ENCODE data around the gene ANKRD28. TPM values are rescaled to one million over a fixed set of nuclear protein-coding genes. Genes with fewer than 3 reads are reported as not detected.

ANKRD28 gene
- total RNA-seq, 2 donors from 2014 or later: 40.7 to 46.2 TPM

GRCh38 chr3:15638891-15639262 is 158.9 kb downstream of the ANKRD28 start:
- TF ChIP-seq, protein P1, sequence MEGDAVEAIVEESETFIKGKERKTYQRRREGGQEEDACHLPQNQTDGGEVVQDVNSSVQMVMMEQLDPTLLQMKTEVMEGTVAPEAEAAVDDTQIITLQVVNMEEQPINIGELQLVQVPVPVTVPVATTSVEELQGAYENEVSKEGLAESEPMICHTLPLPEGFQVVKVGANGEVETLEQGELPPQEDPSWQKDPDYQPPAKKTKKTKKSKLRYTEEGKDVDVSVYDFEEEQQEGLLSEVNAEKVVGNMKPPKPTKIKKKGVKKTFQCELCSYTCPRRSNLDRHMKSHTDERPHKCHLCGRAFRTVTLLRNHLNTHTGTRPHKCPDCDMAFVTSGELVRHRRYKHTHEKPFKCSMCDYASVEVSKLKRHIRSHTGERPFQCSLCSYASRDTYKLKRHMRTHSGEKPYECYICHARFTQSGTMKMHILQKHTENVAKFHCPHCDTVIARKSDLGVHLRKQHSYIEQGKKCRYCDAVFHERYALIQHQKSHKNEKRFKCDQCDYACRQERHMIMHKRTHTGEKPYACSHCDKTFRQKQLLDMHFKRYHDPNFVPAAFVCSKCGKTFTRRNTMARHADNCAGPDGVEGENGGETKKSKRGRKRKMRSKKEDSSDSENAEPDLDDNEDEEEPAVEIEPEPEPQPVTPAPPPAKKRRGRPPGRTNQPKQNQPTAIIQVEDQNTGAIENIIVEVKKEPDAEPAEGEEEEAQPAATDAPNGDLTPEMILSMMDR (IDR thresholded peaks at IDR 0.05): no peak
- Histone ChIP-seq H3K4me3 (no peak overlapping the region), H3K27me3 (no peaks in the 10 kb centered on the region), H3K9ac (ENCODE audit: low read depth in 2 of 2, low read length in 2 of 2) (no peak overlapping the region), H3K27ac (no peak overlapping the region), H3K4me1 (no peaks in the 10 kb centered on the region), H3K9me3 (no peaks in the 10 kb centered on the region), H3K36me3 (no peaks in the 10 kb centered on the region)
- DNase-seq: no peak
- intact Hi-C loops (cut with DNase I): loop anchor here (10.0 kb wide), 1 partner anchor 606 kb away; no protein-coding TSS in a partner anchor

DNA sequence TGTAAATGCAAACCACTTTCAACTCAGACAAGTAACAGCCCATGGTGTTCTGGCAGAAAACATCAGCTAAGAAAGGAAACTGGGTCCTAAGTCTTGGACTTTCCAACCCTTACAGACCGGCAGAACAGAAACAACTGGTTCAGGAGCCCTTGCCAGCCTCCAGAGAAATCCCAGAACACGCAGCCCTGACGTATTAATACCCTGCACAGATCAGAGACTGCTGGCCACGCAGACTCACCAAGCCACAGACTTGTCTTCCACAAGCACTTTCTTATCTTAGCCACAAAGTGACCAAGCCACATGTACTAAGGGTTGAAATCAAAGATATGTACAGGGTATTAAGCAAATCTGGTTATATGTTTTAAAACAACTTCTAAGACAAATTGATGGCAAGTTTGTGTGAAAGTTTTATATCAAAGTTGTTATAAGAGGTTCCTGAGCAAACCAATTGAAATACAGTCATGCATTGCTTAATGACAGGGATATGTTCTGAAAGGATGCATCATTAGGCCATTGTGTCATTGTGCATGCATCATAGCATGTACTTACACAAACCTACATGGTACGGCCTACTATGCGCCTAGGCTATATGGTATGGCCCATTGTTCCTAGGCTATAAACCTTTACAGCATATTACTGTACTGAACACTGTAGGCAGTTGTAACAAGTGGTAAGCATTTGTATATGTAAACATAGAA is 159.4 kb downstream of the ANKRD28 start:
- no peaks in the 10 kb centered on the region for H3K4me1 ChIP-seq

DNA sequence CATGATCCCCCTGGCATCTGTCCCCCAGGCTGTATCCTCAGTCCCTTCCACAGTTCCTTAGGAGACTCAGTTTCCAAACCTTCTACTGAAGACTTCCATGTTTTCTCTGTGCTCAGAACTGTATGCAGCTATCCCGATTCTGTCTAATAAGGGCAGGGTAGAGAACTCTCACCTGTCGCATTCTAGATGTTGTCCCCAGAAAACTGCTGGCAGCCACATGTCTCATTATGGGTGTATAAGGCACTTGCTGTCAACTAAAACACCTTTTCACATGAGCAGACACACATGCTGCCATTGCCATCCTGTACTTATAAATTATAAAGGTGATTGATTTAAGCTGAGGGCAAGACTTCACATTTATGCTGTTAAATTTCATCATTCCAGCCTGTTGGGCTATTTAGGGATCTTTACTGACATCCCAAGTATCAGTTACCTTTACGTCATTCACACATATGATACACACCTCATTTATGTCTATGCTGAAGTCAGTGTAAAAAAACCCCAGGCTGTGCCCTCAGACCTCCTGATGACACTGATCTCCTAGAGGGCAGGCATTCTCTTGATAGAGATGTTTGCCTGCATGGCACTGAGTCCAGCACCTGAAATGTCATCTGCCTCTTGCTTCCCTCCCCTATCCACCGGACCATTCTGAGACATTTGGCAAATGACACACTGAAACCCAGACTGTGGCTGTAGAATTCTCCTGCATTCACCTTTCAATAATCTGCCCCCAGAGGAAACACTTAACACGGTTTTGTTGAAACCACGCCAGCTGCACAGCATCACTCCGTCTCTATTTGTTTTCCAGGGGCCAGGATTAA is 160.4 kb downstream of the ANKRD28 start:
- DNase-seq: no peak
- Histone ChIP-seq H3K4me1 (no peaks in the 10 kb centered on the region), H3K9me3 (no peaks in the 10 kb centered on the region), H3K27me3 (no peaks in the 10 kb centered on the region), H3K9ac (ENCODE audit: low read depth in 2 of 2, low read length in 2 of 2) (no peak overlapping the region), H3K36me3 (no peaks in the 10 kb centered on the region), H3K27ac (peak overlapping the region; percentile 10), H3K4me3 (no peak overlapping the region)
- intact Hi-C loops (cut with DNase I): loop anchor here (10.0 kb wide), 1 partner anchor 607 kb away; no protein-coding TSS in a partner anchor
- TF ChIP-seq, protein P1 (IDR thresholded peaks at IDR 0.05): no peak

More for the DNA sequence above, 159.4 kb downstream of the ANKRD28 start:
- H3K27me3 ChIP-seq: no peaks in the 10 kb centered on the region
- H3K9ac ChIP-seq (ENCODE audit: low read depth in 2 of 2, low read length in 2 of 2): no peak overlapping the region
- no peaks in the 10 kb centered on the region for H3K9me3 ChIP-seq
- no peak overlapping the region for H3K4me3 ChIP-seq
- intact Hi-C loops (cut with DNase I): loop anchor here (10.0 kb wide), 1 partner anchor 606 kb away; no protein-coding TSS in a partner anchor
- H3K36me3 ChIP-seq: no peaks in the 10 kb centered on the region
- DNase-seq: no peak
- TF ChIP-seq, protein P1 (IDR thresholded peaks at IDR 0.05): no peak
- H3K27ac ChIP-seq: no peak overlapping the region

GRCh38 chr3:15636028-15636709 is 161.6 kb downstream of the ANKRD28 start:
- no peaks in the 10 kb centered on the region for H3K27me3 ChIP-seq
- no peaks in the 10 kb centered on the region for H3K9me3 ChIP-seq
- TF ChIP-seq, protein P1 (IDR thresholded peaks at IDR 0.05): no peak
- H3K36me3 ChIP-seq: no peaks in the 10 kb centered on the region
- DNase-seq: no peak
- intact Hi-C loops (cut with DNase I): loop anchor here (10.0 kb wide), 1 partner anchor 609 kb away; no protein-coding TSS in a partner anchor
- peak overlapping the region; percentile 10 for H3K27ac ChIP-seq
- H3K9ac ChIP-seq (ENCODE audit: low read depth in 2 of 2, low read length in 2 of 2): no peak overlapping the region
- no peaks in the 10 kb centered on the region for H3K4me1 ChIP-seq
- H3K4me3 ChIP-seq: no peak overlapping the region

DNA sequence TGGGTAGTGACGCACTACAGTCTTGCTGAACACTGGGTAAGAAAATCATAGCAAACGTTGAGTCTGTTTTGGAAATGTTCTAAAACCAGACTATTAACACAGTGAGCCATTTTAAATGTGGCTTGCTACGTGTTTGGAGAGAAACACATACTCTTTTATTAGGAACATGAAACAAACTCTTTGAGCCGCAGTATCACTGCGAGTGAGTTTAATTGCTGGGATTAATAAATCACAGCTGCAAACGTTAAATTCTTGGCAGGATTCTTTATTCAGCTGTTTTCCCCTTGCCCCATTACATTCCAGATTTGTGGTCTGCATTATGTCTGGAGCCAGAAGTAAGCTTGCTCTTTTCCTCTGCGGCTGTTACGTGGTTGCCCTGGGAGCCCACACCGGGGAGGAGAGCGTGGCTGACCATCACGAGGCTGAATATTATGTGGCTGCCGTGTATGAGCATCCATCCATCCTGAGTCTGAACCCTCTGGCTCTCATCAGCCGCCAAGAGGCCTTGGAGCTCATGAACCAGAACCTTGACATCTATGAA is 162.6 kb downstream of the ANKRD28 start:
- Histone ChIP-seq H3K9me3 (no peaks in the 10 kb centered on the region), H3K27me3 (no peaks in the 10 kb centered on the region), H3K9ac (ENCODE audit: low read depth in 2 of 2, low read length in 2 of 2) (no peak overlapping the region), H3K36me3 (no peaks in the 10 kb centered on the region), H3K27ac (peak overlapping the region; percentile 10), H3K4me3 (no peak overlapping the region), H3K4me1 (no peaks in the 10 kb centered on the region)
- intact Hi-C loops (cut with DNase I): loop anchor here (10.0 kb wide), 1 partner anchor 610 kb away; no protein-coding TSS in a partner anchor
- TF ChIP-seq, protein P1 (IDR thresholded peaks at IDR 0.05): no peak
- DNase-seq: no peak

Measured in colonic mucosa (tissue), 4 donors.